SK-MEL-5 (cell line): ENCODE data around the gene KRTAP15-1. TPM values are rescaled to one million over a fixed set of nuclear protein-coding genes. Genes with fewer than 3 reads are reported as not detected.

ENCODE experiments used
- DNase-seq: peaks from one replicate; pipeline ENCODE4 v3.0.0-alpha.2; 2016; ENCODE audit warnings: low read depth, low spot score
- in situ Hi-C: cut with HindIII; loops from 2 replicates; pipeline ENCODE4 v1.10.0; 2016; ENCODE audit warnings: low sequenced_read_pairs, high pct_unique_total_duplicates, low pct_unique_long_range_greater_than_20kb
- polyA plus RNA-seq, 2 experiments: library from polyadenylated mRNA; depleted of rRNA; stranded (reverse); fragments of >200 nt; gene quantifications; 2 replicates each; pipeline ENCODE4 v1.2.3, GENCODE V29; 2015
- total RNA-seq: library from RNA; depleted of rRNA; stranded (reverse); fragments of >200 nt; shearing (Covaris generic); gene quantifications from 2 replicates; pipeline ENCODE4 v1.2.3, GENCODE V29; 2014; rRNA removed

The KRTAP15-1 gene, protein sequence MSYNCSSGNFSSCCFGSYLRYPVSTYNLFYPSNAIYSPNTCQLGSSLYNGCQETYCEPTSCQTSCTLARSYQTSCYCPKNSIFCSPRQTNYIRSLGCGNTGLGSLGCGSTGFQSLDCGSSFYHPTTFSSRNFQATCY
- total RNA-seq: not detected in 2 replicates
- not detected in 2 replicates for polyA plus RNA-seq (2015; cell fraction: cytosol; rRNA removed)
- not detected in 2 replicates for polyA plus RNA-seq (2015; cell fraction: nucleus; rRNA removed)

DNA sequence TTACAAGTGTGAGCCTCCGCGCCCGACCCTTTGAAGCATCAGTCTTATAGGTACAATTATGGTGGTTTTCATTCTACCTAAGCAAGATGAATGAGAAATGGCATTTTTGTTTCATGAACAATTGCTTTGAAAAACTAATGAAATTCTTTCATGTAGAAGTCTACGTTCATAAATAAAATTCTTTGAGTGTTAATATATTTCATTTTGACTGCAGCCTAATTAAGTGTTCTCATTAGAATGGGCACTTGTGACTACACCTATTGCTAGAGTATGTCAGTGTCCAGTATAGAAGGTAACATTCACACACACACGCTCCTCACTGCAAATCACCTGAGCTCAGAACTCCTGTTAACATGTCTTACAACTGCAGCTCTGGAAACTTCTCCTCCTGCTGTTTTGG, at the start of gene KRTAP15-1:
Gene KRTAP15-1, plus strand, starts transcription at position 301 of the 400 bp plus-strand sequence. Its CDS starts 53 bp downstream, at position 354.
- DNase-seq: no peak
- in situ Hi-C loops: no loop called here

DNA sequence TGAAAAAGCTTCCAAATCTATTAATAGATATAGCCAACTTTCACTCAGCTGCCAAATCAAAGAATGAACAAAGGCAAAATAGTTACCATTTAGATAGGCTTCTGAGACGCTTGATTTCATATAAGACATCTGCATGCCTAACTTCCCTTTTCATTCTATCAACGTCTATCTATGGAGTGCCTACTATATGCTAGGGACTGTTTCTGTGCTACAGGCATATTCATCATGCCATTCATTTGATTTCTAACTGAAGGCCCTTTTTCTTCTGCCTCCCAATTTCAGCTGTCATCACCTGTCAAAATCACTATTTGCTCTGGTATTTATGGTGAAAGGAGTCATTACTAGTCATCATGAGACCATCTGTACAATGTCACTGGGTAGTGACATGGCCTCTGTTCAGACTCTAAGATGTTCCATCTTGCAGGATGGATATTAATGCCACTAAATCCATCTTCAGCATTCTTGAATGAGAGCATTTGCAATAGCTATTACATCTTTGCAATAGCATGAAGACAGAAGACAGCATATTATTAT, 48.5 kb upstream of the KRTAP15-1 start:
- in situ Hi-C loops: no loop called here
- DNase-seq: no peak

DNA sequence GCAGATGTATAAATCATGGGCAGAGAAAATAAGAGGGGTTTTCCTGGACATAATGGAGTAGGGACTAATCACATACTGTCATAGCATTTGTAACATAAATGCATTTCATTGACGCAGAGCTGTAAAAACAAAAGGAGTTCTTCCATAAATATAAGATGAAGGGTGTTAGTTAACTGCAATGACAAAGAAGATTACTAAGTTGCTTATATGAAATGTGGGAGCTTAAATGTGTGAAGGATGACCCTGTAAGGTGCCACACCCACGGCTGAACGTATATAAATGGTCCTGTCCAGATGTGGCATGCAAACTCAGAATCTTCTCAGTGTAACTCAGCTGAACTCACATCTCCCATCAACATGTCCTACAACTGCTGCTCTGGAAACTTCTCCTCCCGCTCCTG, 44.3 kb upstream of the KRTAP15-1 start, which contains the start of gene KRTAP13-1:
Gene KRTAP13-1, plus strand, starts transcription at position 301 of the 400 bp plus-strand sequence. Its CDS starts 56 bp downstream, at position 357.
- no peak for DNase-seq
- in situ Hi-C loops: no loop called here

DNA sequence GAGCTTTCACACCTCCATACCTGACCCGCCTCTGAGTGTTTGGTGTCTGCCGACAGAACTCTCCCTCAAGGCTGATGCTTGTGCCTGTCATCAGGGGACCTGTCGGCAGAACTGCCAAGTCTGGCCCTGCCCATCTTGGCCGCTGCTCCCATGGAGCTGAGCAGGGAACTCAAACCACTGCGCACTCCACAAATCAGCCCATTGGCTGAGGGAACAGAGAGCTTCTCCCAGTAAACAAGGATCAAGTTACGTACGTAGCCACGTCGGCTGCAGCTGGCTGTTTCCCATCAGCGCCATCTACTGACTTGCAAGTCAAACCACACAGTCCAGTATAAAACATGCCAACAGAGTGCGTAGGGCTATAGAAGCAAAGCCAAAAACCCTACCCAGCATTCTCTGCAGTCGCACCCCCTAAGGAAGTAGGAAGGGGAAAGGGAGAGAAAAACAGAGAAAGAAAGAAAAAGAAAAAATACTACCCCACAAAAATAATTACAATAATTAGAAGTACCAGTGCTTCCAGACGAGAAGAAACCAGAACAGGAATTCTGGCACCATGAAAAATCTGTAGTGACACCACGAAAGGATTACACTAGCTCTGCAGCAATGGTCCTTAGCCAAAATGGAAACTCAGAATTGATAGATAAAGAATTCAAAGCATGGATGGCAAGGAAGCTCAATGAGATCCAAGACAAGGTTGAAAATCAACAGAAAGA, 31.1 kb upstream of the KRTAP15-1 start:
- peak; percentile 95 for DNase-seq
- in situ Hi-C loops: no loop called here

DNA sequence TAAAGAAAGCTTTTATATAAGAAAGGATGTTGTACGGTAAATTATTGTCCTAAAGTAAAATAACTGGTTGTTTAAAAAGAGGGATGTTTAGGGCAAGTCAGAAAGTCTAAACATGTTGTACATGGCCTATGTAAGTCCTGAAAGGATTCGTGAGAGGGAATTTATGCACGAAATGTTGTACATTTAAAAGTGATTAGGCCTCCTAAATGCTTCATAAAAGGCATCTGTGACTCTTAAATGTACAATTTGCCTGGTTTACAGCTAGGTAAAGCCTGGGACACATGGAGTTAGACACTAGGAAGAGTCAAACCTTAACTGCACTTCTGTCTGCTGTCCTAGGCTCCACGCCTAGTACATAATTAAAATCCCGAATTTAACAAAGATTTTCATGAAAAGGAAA, 24.1 kb upstream of the KRTAP15-1 start:
- DNase-seq: no peak
- in situ Hi-C loops: no loop called here

DNA sequence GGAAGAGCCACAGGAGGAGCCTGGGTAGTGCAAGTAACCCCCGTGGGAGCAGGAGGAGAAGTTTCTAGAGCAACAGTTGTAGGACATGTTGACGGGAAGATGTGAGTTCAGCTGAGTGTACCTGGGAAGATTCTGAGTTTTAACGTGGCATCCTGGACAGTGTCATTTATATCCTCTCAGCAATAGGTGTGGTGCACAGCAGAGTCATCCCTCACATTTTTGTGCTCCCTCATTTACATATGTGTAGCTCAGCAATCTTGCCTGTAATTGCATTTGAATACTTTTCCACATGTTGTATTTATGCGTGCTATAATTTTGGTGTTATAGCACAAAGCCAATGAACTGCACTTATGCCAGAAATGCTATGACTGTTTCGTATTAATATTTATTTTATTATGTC, 14.2 kb upstream of the KRTAP15-1 start, which contains the start of gene KRTAP13-3:
Gene KRTAP13-3, minus strand, starts transcription at position 101 of the 400 bp plus-strand sequence. Its CDS starts 14 bp downstream, at position 87.
- in situ Hi-C loops: no loop called here
- DNase-seq: no peak

DNA sequence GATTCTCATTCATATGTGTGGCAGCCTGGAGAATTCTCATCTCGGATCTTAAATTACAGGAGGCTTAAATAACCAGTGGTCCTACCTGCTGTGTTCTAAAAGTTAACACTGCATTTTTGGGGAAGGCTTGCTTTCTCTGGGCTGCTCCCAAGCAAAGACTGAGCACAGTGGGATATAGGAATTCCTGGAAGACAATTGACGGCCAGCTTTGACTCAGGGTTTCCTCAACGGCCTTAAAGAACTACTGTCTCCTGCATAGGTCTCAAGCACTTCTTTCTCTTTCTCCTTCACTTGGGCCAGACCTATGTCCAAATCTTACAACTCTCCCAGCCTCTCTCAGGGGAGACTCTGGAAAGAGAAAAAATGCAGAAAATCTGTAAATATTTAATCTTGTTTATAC, 13.3 kb upstream of the KRTAP15-1 start:
- DNase-seq: no peak
- in situ Hi-C loops: no loop called here

DNA sequence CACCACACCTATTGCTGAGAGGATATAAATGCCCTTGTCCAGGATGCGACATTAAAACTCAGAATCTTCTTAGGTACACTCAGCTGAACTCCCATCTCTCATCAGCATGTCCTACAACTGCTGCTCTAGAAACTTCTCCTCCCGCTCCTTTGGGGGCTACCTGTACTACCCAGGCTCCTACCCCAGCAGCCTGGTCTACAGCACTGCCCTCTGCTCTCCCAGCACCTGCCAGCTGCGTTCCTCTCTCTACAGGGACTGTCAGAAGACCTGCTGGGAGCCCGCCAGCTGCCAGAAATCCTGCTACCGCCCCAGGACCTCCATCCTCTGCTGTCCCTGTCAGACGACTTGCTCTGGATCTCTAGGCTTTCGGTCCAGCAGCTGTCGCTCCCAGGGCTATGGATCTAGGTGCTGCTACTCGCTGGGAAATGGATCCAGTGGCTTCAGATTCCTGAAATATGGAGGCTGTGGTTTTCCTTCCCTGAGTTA, 9.9 kb upstream of the KRTAP15-1 start, which contains the start of gene KRTAP13-4:
Gene KRTAP13-4, plus strand, starts transcription at position 51 of the 486 bp plus-strand sequence. Its CDS starts 56 bp downstream, at position 107.
- in situ Hi-C loops: no loop called here
- DNase-seq: no peak

DNA sequence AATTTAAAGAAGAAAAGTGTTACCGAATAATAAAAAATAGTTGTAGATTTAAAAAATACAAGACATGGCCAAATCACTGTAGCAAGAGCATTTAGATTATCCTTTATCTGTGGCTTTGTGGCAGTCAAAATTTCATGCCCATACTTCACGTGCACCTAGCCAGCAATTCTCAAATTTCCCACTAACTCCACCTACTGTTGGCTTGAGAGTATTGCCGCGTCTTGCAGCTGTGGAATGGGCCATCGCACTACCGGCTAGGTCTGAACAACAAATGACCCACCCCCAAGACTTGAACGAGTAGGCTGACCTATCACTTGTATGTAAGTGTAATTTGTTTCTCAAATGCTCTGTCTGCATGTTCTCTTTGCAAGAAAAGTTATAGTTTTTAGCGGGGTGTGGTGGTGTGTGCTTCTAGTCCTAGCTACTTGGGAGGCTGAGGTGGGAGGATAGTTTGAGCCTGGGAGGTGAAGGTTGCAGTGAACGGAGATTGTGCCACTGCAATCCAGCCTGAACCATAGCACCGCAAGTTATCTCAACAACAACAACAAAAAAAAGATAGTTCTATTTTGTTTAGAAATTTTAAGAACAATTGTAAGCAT, 5.9 kb upstream of the KRTAP15-1 start:
- in situ Hi-C loops: no loop called here
- peak; percentile 75 for DNase-seq

DNA sequence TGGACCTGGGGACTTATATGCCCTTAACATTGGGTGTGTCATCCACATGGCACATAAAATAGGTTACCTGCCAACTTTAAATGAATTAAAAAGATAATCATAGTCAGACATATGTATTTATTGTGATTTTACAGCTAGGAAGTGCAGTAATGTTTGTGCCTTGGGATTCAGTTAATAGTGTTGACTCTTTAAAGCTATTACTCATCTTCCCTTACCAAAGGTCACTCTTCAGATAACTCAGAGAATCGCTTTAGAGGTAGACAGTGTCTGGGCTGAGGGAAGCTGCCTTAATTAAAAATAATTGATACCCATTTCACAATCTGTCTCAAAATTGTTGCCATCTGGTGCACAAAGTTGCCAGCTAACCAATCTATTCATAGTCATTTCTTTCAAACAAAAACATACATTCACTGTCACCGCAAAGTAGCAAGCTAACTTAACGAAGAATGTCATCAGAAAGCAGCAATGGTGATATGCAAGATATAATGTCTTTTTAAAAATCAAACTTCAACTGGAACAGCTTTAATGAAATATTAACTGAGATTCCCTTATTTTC, 3.0 kb upstream of the KRTAP15-1 start:
- in situ Hi-C loops: no loop called here
- no peak for DNase-seq

DNA sequence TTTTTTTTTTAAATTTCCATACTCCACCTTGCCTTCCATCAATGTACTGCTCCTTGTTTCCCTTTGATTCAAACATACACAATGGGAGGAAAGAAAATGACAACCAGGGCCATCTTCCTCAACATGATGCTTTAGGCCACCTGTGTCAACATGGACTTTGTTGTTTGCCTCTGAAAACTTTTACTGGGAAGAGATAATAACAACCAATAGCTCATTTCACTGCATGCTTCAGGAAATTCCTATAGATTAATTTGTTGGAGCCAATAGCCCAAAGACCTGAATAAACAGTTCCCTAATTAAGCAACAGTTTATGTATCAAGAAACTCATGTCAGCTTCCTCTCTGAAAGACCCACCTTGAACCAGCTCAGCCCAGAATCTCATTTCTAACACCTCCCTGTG, 3.2 kb downstream of the KRTAP15-1 start:
- DNase-seq: no peak
- in situ Hi-C loops: no loop called here

DNA sequence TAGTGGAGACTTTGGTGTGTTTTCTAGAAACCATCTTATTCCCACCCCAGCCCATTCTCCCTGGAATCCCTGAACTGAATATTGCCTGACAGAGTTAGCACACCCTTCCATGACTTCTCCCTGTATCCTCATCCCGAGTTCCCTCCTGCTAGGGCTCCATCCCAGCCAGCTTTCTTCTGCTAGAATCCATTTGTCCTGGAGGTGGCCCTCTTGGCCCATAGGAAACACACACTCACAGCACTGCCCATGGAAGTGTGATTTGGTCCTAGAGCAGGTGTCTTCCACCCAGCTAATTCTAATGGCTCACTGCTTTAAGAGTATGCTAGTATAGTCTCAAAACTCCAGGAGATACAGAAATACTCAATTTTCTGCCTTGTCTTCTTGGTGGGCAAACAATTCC, 4.1 kb downstream of the KRTAP15-1 start:
- in situ Hi-C loops: no loop called here
- DNase-seq: peak; percentile 72

DNA sequence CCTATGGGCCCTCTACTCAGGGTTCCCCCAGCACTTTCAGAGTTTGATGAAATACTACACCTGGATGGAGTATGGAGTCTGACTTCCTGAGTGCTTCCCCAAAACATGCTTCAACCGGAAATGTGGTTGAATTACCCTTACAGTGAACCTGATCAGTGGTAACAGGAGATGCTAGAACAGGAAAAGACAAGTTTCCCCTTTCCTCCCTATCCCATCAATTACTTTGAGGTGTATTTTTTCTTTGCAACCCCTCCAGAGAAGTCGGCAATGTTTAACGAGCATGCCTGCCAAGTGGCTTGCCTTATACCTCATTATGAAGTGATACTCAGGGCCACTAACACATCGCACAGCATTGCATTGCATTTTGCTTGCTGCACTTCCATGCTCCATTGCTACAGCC, 7.0 kb downstream of the KRTAP15-1 start:
- no peak for DNase-seq

DNA sequence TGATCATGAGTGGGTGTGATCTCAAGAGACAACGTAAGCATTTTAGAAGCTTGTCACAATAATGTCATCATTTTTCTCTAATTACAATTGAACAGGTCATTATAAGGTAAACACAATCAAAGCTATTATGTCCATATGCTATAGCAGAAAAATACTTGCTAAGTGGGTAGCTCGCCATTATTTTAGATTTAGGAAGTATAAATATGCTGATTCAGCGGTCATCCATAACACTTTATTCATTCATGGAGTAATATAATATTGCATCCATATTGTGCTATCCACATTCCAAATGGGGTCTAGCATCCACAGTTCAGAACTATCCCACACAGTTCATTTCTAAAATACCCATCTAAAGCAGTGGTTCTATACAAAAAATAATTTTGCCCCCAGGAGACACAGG, 8.4 kb downstream of the KRTAP15-1 start:
- no peak for DNase-seq
- in situ Hi-C loops: no loop called here

More for the DNA sequence above, 7.0 kb downstream of the KRTAP15-1 start:
- in situ Hi-C loops: no loop called here

DNA sequence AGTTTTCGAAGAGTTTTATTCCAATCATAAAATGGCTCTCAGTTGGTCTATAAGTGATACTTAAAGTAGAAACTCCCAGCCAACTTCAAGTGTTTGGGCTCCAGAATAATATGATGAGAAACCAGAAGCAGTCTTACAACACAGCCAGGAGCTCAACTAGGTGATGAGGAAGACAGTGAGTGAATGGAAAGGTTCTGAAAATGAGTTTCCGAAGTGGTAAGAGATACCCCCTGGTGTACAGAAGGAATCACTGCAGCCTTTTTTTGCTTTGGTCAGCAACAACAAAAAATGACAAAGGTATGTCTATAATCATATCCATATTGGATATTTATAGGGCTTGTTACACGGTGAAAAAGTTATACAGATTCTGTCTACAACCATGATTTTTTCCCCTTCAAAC, 23.6 kb downstream of the KRTAP15-1 start:
- in situ Hi-C loops: no loop called here
- DNase-seq: peak; percentile 39

DNA sequence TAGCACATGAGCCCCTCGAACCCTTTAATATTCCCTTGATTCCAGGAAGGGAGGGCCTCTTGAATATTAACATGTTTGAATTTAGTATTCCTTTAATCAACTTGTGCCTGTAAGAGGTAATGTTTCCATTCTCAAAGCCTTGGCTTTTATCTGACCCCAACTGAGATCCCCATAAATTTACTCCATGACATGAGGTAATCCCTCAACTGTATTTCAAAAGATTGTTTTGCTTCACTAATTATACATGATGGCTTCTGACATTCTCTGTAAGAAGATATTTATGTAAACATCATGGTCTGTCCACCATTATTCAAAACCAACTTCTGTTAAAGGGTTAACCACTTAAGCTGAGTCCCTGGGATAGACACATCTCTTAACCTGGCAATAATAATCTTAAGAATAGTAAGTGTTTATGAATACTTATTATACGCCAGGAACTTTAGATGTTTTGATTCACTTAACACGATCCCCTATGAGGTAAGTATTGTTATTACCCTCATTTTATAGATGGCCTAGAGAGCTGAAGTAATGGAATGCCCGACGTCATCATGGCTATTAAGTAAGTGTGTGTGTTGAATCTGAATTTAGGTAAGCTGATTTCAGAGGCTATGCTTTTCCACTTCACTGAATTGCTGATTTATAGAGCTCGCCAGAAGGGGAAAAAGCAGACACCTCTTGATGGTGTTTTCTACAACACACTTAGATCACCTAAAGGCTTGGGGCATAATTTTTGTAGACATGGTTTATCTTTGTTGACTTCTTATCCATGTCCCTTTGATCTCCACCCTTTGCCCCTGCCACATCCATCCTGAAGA, 29.0 kb downstream of the KRTAP15-1 start:
- no peak for DNase-seq
- in situ Hi-C loops: no loop called here

DNA sequence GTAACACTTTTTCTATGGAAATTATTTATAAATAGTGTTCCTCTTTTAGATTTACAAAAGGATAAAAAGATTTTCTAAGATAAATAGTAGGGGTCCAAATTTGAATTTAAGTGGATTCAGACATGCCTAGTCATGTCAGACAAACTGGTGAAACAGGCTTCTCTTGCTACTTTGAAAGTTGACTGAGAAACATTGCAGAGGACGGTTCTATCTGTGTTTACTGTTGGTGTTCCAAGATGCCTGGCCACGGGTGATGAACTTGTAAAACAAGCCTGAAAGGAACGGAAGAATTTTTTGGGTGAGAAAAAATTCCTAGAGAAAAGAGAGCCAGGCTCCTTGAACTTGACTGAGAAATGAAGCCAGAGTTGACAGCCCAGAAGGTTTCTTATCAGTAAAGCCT, 37.9 kb downstream of the KRTAP15-1 start:
- peak; percentile 44 for DNase-seq
- in situ Hi-C loops: no loop called here
